OCI-LY3 (cell line): ENCODE measurements around the gene REEP6.

Experiments
- EZH2phosphoT487 ChIP-seq: fragments of 200-600 bp; shearing (Covaris generic); IDR thresholded peaks from 2 replicates; pipeline ENCODE4 v1.6.1; 2018; ENCODE audit warnings: antibody characterized with exemption, mixed run types, low read depth
- TF ChIP-seq, protein P1 (sequence below): fragments of 200-600, 300-600 bp; sonication (generic); IDR thresholded peaks from 2 replicates; pipeline ENCODE4 v1.5.1; 2014; ENCODE audit warnings: antibody characterized with exemption, low read length, low read depth

DNA sequence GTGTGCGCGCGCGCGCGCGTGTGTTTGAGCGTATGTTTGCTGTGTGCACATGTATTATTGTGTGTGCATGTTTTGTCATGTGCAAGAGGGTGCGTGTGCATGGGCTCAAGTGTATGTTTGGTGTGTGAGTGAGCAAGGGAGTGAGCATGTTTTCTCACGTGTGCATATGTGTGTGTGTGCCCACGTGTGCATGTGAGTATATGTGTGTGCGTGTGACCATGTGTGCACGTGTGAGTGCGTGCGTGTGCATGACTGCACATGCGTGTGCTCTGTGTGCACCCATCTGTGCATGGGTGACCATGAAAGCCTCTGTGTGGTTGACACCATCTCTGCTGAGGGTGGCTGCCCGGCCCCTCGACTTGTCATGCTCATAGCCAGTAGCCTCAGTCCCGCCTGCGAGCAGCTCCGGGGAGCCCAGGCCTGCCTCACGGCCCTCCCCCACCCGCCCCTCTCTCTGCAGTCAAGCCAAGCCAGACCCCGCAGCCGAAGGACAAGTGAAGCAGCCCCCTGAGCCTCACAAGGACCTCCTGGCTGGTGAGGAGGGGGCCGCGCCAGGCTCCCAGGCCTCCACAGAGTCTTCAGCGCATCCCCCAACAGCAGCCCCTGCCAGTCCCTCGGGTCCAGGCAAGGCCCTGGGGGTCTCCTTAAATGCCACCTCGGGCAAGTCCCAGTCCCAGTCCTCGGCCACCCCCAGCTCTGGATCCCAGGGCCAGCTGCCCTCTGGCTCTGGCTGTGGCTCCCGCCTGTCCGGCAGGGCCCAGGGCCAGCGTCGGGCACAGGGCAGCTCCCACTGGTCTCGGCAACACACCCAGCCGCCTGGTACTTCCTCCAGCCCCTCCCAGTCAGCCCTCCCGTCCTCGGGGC, 6.0 kb downstream of the REEP6 start:
- TF ChIP-seq, protein P1, sequence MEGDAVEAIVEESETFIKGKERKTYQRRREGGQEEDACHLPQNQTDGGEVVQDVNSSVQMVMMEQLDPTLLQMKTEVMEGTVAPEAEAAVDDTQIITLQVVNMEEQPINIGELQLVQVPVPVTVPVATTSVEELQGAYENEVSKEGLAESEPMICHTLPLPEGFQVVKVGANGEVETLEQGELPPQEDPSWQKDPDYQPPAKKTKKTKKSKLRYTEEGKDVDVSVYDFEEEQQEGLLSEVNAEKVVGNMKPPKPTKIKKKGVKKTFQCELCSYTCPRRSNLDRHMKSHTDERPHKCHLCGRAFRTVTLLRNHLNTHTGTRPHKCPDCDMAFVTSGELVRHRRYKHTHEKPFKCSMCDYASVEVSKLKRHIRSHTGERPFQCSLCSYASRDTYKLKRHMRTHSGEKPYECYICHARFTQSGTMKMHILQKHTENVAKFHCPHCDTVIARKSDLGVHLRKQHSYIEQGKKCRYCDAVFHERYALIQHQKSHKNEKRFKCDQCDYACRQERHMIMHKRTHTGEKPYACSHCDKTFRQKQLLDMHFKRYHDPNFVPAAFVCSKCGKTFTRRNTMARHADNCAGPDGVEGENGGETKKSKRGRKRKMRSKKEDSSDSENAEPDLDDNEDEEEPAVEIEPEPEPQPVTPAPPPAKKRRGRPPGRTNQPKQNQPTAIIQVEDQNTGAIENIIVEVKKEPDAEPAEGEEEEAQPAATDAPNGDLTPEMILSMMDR: no peak
- no peak for TF ChIP-seq EZH2phosphoT487
